OCI-LY1 (cell line): ENCODE data around the gene FKBP9.
"Not testable (repeated sequence)": the region's sequence is repeated elsewhere in the genome, so short reads cannot be mapped to it uniquely, and the experiment has no call there.

Experiments
- CTCF ChIP-seq: fragments of 200-600 bp; sonication (generic), shearing (Covaris generic); IDR thresholded peaks from 2 replicates; pipeline ENCODE4 v1.5.1; 2017; ENCODE audit warnings: mild to moderate bottlenecking, antibody characterized with exemption, low read length, moderate library complexity, mixed read lengths
- EZH2 ChIP-seq: fragments of 200-600 bp; sonication (generic), shearing (Covaris generic); IDR thresholded peaks from 2 replicates; pipeline ENCODE4 v1.8.0; 2017; ENCODE audit warnings: borderline replicate concordance, mixed run types, mild to moderate bottlenecking, antibody characterized with exemption, low read length, moderate library complexity, mixed read lengths

GRCh38 chr7:32977159-32977558, 19.9 kb downstream of the FKBP9 start:
- not testable (repeated sequence) for TF ChIP-seq CTCF, EZH2
